Endodermal cell (in vitro differentiated cells): ENCODE measurements around the gene EDC4. TPM values are rescaled to one million over a fixed set of nuclear protein-coding genes. Genes with fewer than 3 reads are reported as not detected.

ENCODE experiments used
- DNase-seq: peaks from one replicate; pipeline ENCODE4 v3.0.0-alpha.2; 2017
- H3K27ac ChIP-seq: 2 replicates; pipeline ENCODE4 v1.5.1; 2013; ENCODE audit warnings: mild to moderate bottlenecking, low read depth, low read length, moderate library complexity
- H3K27me3 ChIP-seq: 2 replicates; pipeline ENCODE4 v1.6.1; 2013; ENCODE audit warnings: mild to moderate bottlenecking, low read length, moderate library complexity; ENCODE audit not compliant: insufficient read depth, control insufficient read depth, poor library complexity, severe bottlenecking
- H3K36me3 ChIP-seq: 2 replicates; pipeline ENCODE4 v1.7.0; 2013; ENCODE audit warnings: mild to moderate bottlenecking, low read length, moderate library complexity; ENCODE audit not compliant: control insufficient read depth, insufficient read depth
- H3K4me1 ChIP-seq: one replicate; pipeline ENCODE4 v1.7.0; 2013; ENCODE audit warnings: low read length; ENCODE audit not compliant: control insufficient read depth, insufficient read depth
- H3K4me3 ChIP-seq: 2 replicates; pipeline ENCODE4 v1.5.1; 2013; ENCODE audit warnings: mild to moderate bottlenecking, low read length, moderate library complexity
- H3K9ac ChIP-seq: 2 replicates; pipeline ENCODE4 v1.6.1; 2013; ENCODE audit warnings: mild to moderate bottlenecking, low read length, moderate library complexity; ENCODE audit not compliant: poor library complexity, severe bottlenecking; ENCODE audit errors: extremely low read depth
- H3K9me3 ChIP-seq: 2 replicates; pipeline ENCODE4 v1.6.1; 2013; ENCODE audit warnings: mild to moderate bottlenecking, low read length, moderate library complexity; ENCODE audit not compliant: control insufficient read depth
- H3K27ac Mint-ChIP-seq: 2 replicates; pipeline ENCODE4 v1.8.0; 2020; ENCODE audit warnings: mixed read lengths
- H3K27me3 Mint-ChIP-seq: 2 replicates; pipeline ENCODE4 v1.8.0; 2021; ENCODE audit warnings: mild to moderate bottlenecking, mixed read lengths; ENCODE audit not compliant: insufficient read depth
- H3K36me3 Mint-ChIP-seq: 2 replicates; pipeline ENCODE4 v1.8.0; 2020; ENCODE audit warnings: low read depth, mixed read lengths
- H3K4me1 Mint-ChIP-seq: 2 replicates; pipeline ENCODE4 v1.8.0; 2020; ENCODE audit warnings: mixed read lengths
- H3K4me3 Mint-ChIP-seq: 2 replicates; pipeline ENCODE4 v1.8.0; 2020; ENCODE audit warnings: mild to moderate bottlenecking, moderate library complexity, mixed read lengths
- H3K9me3 Mint-ChIP-seq: 2 replicates; pipeline ENCODE4 v1.8.0; 2020; ENCODE audit warnings: mild to moderate bottlenecking, mixed read lengths
- CTCF ChIP-seq: fragments of 200-600 bp; sonication (generic); conservative IDR thresholded peaks from 2 replicates; pipeline ENCODE4 v1.5.0; 2021; ENCODE audit warnings: antibody characterized with exemption, mild to moderate bottlenecking
- WGBS, 2 experiments: methylation state at CpG; one replicate each; pipeline versions ENCODE4 v1.1.5 to v1.1.7; 2013; ENCODE audit warnings: missing lambda C conversion rate in 2 of 2, mixed read lengths in 1 of 2; ENCODE audit not compliant: insufficient coverage in 1 of 2, insufficient read length in 1 of 2; 5-methylcytosine and 5-hydroxymethylcytosine counted together
- total RNA-seq, 2 donors: library from RNA; stranded (reverse); fragmentation: NEBNext Ultra II Directional in 1 of 2; extraction: Animal tissue kit (Norgen Biotek cat#: 25700) in 1 of 2; gene quantifications; 2 replicates in 1 of 2; 3 replicates in 1 of 2; pipeline ENCODE4 v1.2.1, GENCODE V29; 2021

Gene EDC4
- total RNA-seq, 2 donors from 2014 or later, result 69.2 to 74.3 TPM

DNA sequence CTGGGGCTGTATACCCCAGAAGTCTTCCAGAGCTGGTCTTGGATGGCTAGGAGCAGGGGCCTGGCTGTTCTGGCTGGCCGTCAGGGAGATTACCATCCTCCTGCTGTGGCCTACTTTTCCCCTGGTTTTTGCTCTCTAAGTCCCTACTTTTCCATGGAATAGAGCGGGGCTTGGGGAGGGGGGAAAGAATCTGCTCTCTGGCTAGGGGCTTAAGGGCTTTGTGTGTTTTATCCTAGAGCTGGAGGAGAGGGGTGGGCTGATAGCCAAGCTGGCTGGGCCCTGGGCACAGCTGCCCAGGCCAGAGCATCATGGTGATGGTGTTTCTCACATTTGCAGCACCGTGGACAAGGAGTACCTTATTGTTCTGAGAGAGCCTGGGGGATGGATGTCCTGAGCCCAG lies 15.5 kb downstream of the EDC4 start:
- H3K36me3 ChIP-seq, result peaks cover 13% of the 10 kb centered on the region
- no peaks in the 10 kb centered on the region for H3K9me3 ChIP-seq
- DNase-seq, result no peak
- Mint-ChIP-seq H3K4me3 (no peak overlapping the region), H3K36me3 (peaks cover 5% of the 10 kb centered on the region), H3K9me3 (no peaks in the 10 kb centered on the region), H3K27ac (no peak overlapping the region), H3K4me1 (peaks cover 23% of the 10 kb centered on the region), H3K27me3 (no peaks in the 10 kb centered on the region)
- TF ChIP-seq CTCF, result no peak
- peaks cover 5% of the 10 kb centered on the region for H3K4me1 ChIP-seq
- no peak overlapping the region for H3K4me3 ChIP-seq
- H3K9ac ChIP-seq, result no peak overlapping the region
- H3K27ac ChIP-seq, result no peak overlapping the region
- H3K27me3 ChIP-seq, result no peaks in the 10 kb centered on the region
- WGBS, 2 experiments, result 87% methylated on average over 3 of the region's 3 CpGs; no CpG with 5 or more reads in 1 of the 2 experiments

- peak overlapping the region; percentile 96 for H3K4me3 Mint-ChIP-seq
- Histone ChIP-seq H3K36me3 (no peaks in the 10 kb centered on the region), H3K27me3 (no peaks in the 10 kb centered on the region), H3K4me1 (no peaks in the 10 kb centered on the region), H3K27ac (no peak overlapping the region), H3K4me3 (peak overlapping the region; percentile 82), H3K9ac (peak overlapping the region; percentile 19), H3K9me3 (no peaks in the 10 kb centered on the region)
- H3K27me3 Mint-ChIP-seq, result no peaks in the 10 kb centered on the region
- no peaks in the 10 kb centered on the region for H3K9me3 Mint-ChIP-seq
- TF ChIP-seq CTCF, result no peak
- H3K27ac Mint-ChIP-seq, result peak overlapping the region; percentile 95
- WGBS, 2 experiments, result 74 to 79% methylated on average over 2 to 3 of the region's 5 CpGs
- H3K36me3 Mint-ChIP-seq, result no peaks in the 10 kb centered on the region
- no peak for DNase-seq
- peaks cover 19% of the 10 kb centered on the region for H3K4me1 Mint-ChIP-seq
These were observed 19.5 kb downstream of the EDC4 start for GRCh38 chr16:67892375-67892774.

DNA sequence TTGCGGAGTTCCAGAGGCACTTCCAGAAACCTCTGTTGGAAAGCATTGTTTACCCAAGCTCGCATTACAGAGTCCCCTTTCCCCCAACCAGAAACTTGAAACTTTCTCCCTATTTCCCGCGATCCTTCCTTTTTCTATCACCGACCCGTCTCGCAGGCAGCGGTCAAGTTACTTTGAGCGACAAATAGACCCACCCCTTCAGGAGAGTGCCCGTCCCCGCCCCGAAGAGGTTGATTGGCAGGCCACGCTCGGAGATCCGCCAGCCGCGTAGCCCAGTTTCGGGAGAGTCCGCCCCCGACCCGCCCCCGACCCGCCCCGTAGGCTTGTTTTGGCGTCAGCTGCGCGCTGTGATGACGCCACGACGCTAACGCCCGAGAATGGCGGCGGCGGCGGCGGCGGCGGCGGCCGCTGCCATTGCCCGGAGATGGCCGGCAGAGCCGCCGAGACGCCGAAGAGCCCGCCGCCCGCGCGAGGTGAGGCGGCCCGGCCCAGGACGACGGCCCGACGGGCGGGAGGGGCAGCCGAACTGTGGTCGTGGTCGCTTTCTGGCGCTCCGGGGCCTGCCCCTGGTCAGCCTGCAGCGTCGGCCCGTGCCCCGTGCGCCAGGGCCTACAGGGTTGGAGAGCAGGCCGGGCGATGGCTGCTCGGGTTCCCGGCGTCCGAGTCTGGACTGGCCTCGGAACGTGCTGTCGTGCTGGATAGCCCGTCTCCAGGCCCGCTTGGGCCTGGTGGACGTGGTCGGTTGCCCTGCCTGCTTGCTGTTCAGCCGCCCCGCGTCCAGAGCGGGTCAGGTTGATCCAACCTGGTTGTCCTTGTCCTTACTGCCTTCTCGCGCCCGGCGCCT lies 20.3 kb downstream of the EDC4 start, which contains the start of gene PSKH1:
Gene PSKH1, plus strand, starts transcription at position 356 of the 844 bp plus-strand sequence. CDS start 15,496 bp downstream, outside the sequence.
- no peaks in the 10 kb centered on the region for H3K27me3 ChIP-seq
- H3K4me3 Mint-ChIP-seq, result peak within 1 kb of the TSS; percentile 96
- H3K9me3 Mint-ChIP-seq, result no peaks in the 10 kb centered on the region
- no peak for TF ChIP-seq CTCF
- H3K4me1 Mint-ChIP-seq, result peaks cover 19% of the 10 kb centered on the region
- peak within 1 kb of the TSS; percentile 99 for H3K27ac Mint-ChIP-seq
- H3K4me3 ChIP-seq, result peak within 1 kb of the TSS; percentile 91
- WGBS, 2 experiments, result 0% methylated on average over 34 to 90 of the region's 90 CpGs
- H3K9me3 ChIP-seq, result no peaks in the 10 kb centered on the region
- no peaks in the 10 kb centered on the region for H3K27me3 Mint-ChIP-seq
- peak within 1 kb of the TSS; percentile 99 for H3K9ac ChIP-seq
- no peaks in the 10 kb centered on the region for H3K4me1 ChIP-seq
- peak; percentile 99 for DNase-seq
- H3K36me3 Mint-ChIP-seq, result no peaks in the 10 kb centered on the region
- H3K27ac ChIP-seq, result peak within 1 kb of the TSS; percentile 85
- no peaks in the 10 kb centered on the region for H3K36me3 ChIP-seq
